HepG2 (cell line): ENCODE data around the gene MTMR1. TPM values are rescaled to one million over a fixed set of nuclear protein-coding genes. Genes with fewer than 3 reads are reported as not detected.

Source experiments
- ATRX ChIP-seq: sonication (generic); formaldehyde crosslinking; IDR thresholded peaks from 2 replicates; pipeline ENCODE4 v1.4.0; 2020; ENCODE audit warnings: missing genetic modification reagents, borderline replicate concordance
- ELK4 ChIP-seq: sonication (generic); formaldehyde crosslinking; IDR thresholded peaks from 2 replicates; pipeline ENCODE4 v1.9.0; 2021; ENCODE audit warnings: missing genetic modification reagents, borderline replicate concordance
- FIP1L1 ChIP-seq: fragments of 200-400 bp; formaldehyde crosslinking; IDR thresholded peaks from 2 replicates; pipeline ENCODE4 v1.6.1; 2018; ENCODE audit warnings: low read depth, mild to moderate bottlenecking, low read length, moderate library complexity, borderline replicate concordance; ENCODE audit not compliant: insufficient read depth
- FOXJ3 ChIP-seq: sonication (generic); formaldehyde crosslinking; IDR thresholded peaks from 2 replicates; pipeline ENCODE4 v1.4.0; 2020; ENCODE audit warnings: missing genetic modification reagents, mild to moderate bottlenecking, borderline replicate concordance
- GABPB1 ChIP-seq: IDR thresholded peaks from 2 replicates; pipeline ENCODE4 v1.6.1; 2016; ENCODE audit warnings: mild to moderate bottlenecking, missing genetic modification reagents, moderate library complexity, missing compliant biosample characterization
- GPBP1L1 ChIP-seq: sonication (generic); formaldehyde crosslinking; IDR thresholded peaks from 2 replicates; pipeline ENCODE4 v1.5.0; 2020; ENCODE audit warnings: mild to moderate bottlenecking, missing genetic modification reagents
- GZF1 ChIP-seq: sonication (generic); formaldehyde crosslinking; IDR thresholded peaks from 2 replicates; pipeline ENCODE4 v1.5.1; 2020; ENCODE audit warnings: mild to moderate bottlenecking, missing genetic modification reagents
- HOXA5 ChIP-seq: sonication (generic); formaldehyde crosslinking; IDR thresholded peaks from 2 replicates; pipeline ENCODE4 v1.4.0; 2020; ENCODE audit warnings: missing genetic modification reagents
- KMT2B ChIP-seq: IDR thresholded peaks from 2 replicates; pipeline ENCODE4 v1.6.1; 2016; ENCODE audit warnings: missing genetic modification reagents, missing compliant biosample characterization
- MTERF4 ChIP-seq: sonication (generic); formaldehyde crosslinking; IDR thresholded peaks from 2 replicates; pipeline ENCODE4 v1.8.0; 2023; ENCODE audit warnings: mild to moderate bottlenecking, missing genetic modification reagents
- PATZ1 ChIP-seq: sonication (generic); formaldehyde crosslinking; IDR thresholded peaks from 2 replicates; pipeline ENCODE4 v1.4.0; 2020; ENCODE audit warnings: missing genetic modification reagents
- PTBP1 ChIP-seq: fragments of 200-400 bp; formaldehyde crosslinking; IDR thresholded peaks from 2 replicates; pipeline ENCODE4 v1.6.1; 2018; ENCODE audit warnings: low read length, low read depth; ENCODE audit not compliant: poor library complexity, severe bottlenecking
- RNF2 ChIP-seq: fragments of 450-650 bp; conservative IDR thresholded peaks from 2 replicates; pipeline ENCODE4 v1.6.1; 2016; ENCODE audit warnings: low read depth
- RXRB ChIP-seq: IDR thresholded peaks from 2 replicates; pipeline ENCODE4 v1.6.1; 2016; ENCODE audit warnings: borderline replicate concordance, missing genetic modification reagents, missing compliant biosample characterization
- TFDP1 ChIP-seq: IDR thresholded peaks from 2 replicates; pipeline ENCODE4 v1.6.1; 2016; ENCODE audit warnings: missing compliant biosample characterization, missing genetic modification reagents, borderline replicate concordance
- ZBTB7B ChIP-seq: sonication (generic); formaldehyde crosslinking; IDR thresholded peaks from 2 replicates; pipeline ENCODE4 v1.4.0; 2020; ENCODE audit warnings: missing genetic modification reagents
- ZFAT ChIP-seq: sonication (generic); formaldehyde crosslinking; conservative IDR thresholded peaks from 2 replicates; pipeline ENCODE4 v1.8.1; 2023; ENCODE audit warnings: missing genetic modification reagents, inconsistent platforms
- ZNF275 ChIP-seq: sonication (generic); formaldehyde crosslinking; IDR thresholded peaks from 2 replicates; pipeline ENCODE4 v1.8.0; 2022; ENCODE audit warnings: missing genetic modification reagents, mild to moderate bottlenecking, inconsistent platforms, borderline replicate concordance
- ZNF367 ChIP-seq: sonication (generic); formaldehyde crosslinking; IDR thresholded peaks from 2 replicates; pipeline ENCODE4 v1.4.0; 2020; ENCODE audit warnings: missing genetic modification reagents, borderline replicate concordance
- ZNF567 ChIP-seq: sonication (generic); formaldehyde crosslinking; IDR thresholded peaks from 2 replicates; pipeline ENCODE4 v1.8.1; 2023; ENCODE audit warnings: mild to moderate bottlenecking, missing genetic modification reagents, borderline replicate concordance
- ZNF775 ChIP-seq: sonication (generic); formaldehyde crosslinking; IDR thresholded peaks from 2 replicates; pipeline ENCODE4 v1.4.0; 2020; ENCODE audit warnings: missing genetic modification reagents, mild to moderate bottlenecking, moderate library complexity, borderline replicate concordance
- polyA plus RNA-seq, 8 experiments: library from polyadenylated mRNA; depleted of rRNA in 3 of 8; stranded (reverse) in 7 of 8; unstranded in 1 of 8; fragments of >200 nt; fragmentation: Illumina TruSeq in 4 of 8; extraction: Trizol in 4 of 8; gene quantifications; 2 replicates each; pipeline versions ENCODE4 v1.2.1 to v1.2.3, GENCODE V29; 2011 to 2016; ENCODE audit warnings: low read depth in 4 of 8, missing spikeins in 1 of 8, mixed read lengths in 1 of 8; ENCODE audit not compliant: insufficient read depth in 1 of 8
- total RNA-seq, 5 experiments: library from RNA; depleted of rRNA; stranded (reverse); fragments of >200 nt; fragmentation: Illumina TruSeq; extraction: Trizol; gene quantifications; 2 replicates each; pipeline ENCODE4 v1.2.3, GENCODE V29; 2016; ENCODE audit warnings: low read depth in 1 of 5

Gene MTMR1
- total and polyA plus RNA-seq, 2 of the 13 experiments (the other 11 are each of a cell fraction or from before 2014, with no cell fraction given), result 8.9 to 11.1 TPM

- TF ChIP-seq GPBP1L1 (no peak), ELK4 (CRISPR knock-in tag) (no peak), RNF2 (no peak), HOXA5 (CRISPR knock-in tag) (no peak), GZF1 (CRISPR knock-in tag) (no peak), ZFAT (CRISPR knock-in tag) (no peak), ZNF567 (no peak), FIP1L1 (no peak), MTERF4 (no peak), ZNF775 (CRISPR knock-in tag) (no peak), ATRX (CRISPR knock-in tag) (no peak), PTBP1 (no peak), ZNF275 (no peak), TFDP1 (CRISPR knock-in tag) (peak; percentile 27; the same call in 1 of the 2 replicates), ZNF367 (CRISPR knock-in tag) (no peak), ZBTB7B (CRISPR knock-in tag) (no peak), PATZ1 (CRISPR knock-in tag) (peak; percentile 71), FOXJ3 (no peak), GABPB1 (CRISPR knock-in tag) (peak; percentile 87), KMT2B (CRISPR knock-in tag) (no peak), RXRB (no peak)
Measured at GRCh38 chrX:150693725-150694574, 754 bp downstream of the MTMR1 start (continued).
